ENCODE results near the gene SCLT1. TPM values are rescaled to one million over a fixed set of nuclear protein-coding genes. Genes with fewer than 3 reads are reported as not detected.

SCLT1 gene
- total RNA-seq, 1 experiment from 2014 or later = 14.3 TPM

DNA sequence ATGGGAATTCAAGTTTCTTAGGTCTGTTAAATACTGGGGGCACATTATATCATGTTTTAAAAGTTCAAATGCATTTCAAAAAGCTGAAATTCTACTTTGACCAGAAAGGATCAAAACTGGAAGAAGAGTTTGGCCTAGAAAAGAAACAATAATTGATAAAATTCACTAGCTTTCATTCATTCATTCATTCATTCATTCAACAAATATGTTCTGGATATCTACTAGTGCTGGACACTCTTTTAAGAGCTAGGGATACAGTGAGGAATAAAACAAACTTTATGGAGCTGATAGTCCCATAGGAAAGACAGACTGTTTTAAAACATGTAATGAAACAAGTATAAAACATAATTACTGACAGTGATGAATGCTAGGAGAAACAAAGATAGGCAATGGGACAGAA, 177.8 kb downstream of the SCLT1 start:
- CTCF ChIA-PET = no interaction called here
- ATAC-seq = no peak
- POLR2A ChIA-PET = no interaction called here
- no peak for DNase-seq (ENCODE audit: low spot score)
- Mint-ChIP-seq H3K27ac (no peak overlapping the region), H3K9me3 (no peaks in the 10 kb centered on the region), H3K27me3 (ENCODE audit: low read depth) (no peaks in the 10 kb centered on the region), H3K4me3 (no peak overlapping the region), H3K4me1 (no peaks in the 10 kb centered on the region), H3K36me3 (no peaks in the 10 kb centered on the region)
- TF ChIP-seq, protein P1, sequence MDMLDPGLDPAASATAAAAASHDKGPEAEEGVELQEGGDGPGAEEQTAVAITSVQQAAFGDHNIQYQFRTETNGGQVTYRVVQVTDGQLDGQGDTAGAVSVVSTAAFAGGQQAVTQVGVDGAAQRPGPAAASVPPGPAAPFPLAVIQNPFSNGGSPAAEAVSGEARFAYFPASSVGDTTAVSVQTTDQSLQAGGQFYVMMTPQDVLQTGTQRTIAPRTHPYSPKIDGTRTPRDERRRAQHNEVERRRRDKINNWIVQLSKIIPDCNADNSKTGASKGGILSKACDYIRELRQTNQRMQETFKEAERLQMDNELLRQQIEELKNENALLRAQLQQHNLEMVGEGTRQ (CRISPR knock-in tag; IDR thresholded peaks at IDR 0.05) = no peak
- TF ChIP-seq, protein P2, sequence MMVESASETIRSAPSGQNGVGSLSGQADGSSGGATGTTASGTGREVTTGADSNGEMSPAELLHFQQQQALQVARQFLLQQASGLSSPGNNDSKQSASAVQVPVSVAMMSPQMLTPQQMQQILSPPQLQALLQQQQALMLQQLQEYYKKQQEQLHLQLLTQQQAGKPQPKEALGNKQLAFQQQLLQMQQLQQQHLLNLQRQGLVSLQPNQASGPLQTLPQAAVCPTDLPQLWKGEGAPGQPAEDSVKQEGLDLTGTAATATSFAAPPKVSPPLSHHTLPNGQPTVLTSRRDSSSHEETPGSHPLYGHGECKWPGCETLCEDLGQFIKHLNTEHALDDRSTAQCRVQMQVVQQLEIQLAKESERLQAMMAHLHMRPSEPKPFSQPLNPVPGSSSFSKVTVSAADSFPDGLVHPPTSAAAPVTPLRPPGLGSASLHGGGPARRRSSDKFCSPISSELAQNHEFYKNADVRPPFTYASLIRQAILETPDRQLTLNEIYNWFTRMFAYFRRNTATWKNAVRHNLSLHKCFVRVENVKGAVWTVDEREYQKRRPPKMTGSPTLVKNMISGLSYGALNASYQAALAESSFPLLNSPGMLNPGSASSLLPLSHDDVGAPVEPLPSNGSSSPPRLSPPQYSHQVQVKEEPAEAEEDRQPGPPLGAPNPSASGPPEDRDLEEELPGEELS (CRISPR knock-in tag; IDR thresholded peaks at IDR 0.05) = no peak
- TF ChIP-seq CBFB (CRISPR knock-in tag; IDR thresholded peaks at IDR 0.05; ENCODE audit: low read depth) (no peak), ZNF671 (CRISPR knock-in tag; IDR thresholded peaks at IDR 0.05) (no peak), ZNF219 (CRISPR knock-in tag; IDR thresholded peaks at IDR 0.05; ENCODE audit: borderline replicate concordance) (no peak), JUN (CRISPR knock-in tag; IDR thresholded peaks at IDR 0.05) (no peak), GABPB1 (CRISPR knock-in tag; IDR thresholded peaks at IDR 0.05) (no peak)
- TF ChIP-seq, protein P3, sequence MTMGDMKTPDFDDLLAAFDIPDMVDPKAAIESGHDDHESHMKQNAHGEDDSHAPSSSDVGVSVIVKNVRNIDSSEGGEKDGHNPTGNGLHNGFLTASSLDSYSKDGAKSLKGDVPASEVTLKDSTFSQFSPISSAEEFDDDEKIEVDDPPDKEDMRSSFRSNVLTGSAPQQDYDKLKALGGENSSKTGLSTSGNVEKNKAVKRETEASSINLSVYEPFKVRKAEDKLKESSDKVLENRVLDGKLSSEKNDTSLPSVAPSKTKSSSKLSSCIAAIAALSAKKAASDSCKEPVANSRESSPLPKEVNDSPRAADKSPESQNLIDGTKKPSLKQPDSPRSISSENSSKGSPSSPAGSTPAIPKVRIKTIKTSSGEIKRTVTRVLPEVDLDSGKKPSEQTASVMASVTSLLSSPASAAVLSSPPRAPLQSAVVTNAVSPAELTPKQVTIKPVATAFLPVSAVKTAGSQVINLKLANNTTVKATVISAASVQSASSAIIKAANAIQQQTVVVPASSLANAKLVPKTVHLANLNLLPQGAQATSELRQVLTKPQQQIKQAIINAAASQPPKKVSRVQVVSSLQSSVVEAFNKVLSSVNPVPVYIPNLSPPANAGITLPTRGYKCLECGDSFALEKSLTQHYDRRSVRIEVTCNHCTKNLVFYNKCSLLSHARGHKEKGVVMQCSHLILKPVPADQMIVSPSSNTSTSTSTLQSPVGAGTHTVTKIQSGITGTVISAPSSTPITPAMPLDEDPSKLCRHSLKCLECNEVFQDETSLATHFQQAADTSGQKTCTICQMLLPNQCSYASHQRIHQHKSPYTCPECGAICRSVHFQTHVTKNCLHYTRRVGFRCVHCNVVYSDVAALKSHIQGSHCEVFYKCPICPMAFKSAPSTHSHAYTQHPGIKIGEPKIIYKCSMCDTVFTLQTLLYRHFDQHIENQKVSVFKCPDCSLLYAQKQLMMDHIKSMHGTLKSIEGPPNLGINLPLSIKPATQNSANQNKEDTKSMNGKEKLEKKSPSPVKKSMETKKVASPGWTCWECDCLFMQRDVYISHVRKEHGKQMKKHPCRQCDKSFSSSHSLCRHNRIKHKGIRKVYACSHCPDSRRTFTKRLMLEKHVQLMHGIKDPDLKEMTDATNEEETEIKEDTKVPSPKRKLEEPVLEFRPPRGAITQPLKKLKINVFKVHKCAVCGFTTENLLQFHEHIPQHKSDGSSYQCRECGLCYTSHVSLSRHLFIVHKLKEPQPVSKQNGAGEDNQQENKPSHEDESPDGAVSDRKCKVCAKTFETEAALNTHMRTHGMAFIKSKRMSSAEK (CRISPR knock-in tag; IDR thresholded peaks at IDR 0.05; ENCODE audit: borderline replicate concordance) = no peak
- TF ChIP-seq, protein P4, sequence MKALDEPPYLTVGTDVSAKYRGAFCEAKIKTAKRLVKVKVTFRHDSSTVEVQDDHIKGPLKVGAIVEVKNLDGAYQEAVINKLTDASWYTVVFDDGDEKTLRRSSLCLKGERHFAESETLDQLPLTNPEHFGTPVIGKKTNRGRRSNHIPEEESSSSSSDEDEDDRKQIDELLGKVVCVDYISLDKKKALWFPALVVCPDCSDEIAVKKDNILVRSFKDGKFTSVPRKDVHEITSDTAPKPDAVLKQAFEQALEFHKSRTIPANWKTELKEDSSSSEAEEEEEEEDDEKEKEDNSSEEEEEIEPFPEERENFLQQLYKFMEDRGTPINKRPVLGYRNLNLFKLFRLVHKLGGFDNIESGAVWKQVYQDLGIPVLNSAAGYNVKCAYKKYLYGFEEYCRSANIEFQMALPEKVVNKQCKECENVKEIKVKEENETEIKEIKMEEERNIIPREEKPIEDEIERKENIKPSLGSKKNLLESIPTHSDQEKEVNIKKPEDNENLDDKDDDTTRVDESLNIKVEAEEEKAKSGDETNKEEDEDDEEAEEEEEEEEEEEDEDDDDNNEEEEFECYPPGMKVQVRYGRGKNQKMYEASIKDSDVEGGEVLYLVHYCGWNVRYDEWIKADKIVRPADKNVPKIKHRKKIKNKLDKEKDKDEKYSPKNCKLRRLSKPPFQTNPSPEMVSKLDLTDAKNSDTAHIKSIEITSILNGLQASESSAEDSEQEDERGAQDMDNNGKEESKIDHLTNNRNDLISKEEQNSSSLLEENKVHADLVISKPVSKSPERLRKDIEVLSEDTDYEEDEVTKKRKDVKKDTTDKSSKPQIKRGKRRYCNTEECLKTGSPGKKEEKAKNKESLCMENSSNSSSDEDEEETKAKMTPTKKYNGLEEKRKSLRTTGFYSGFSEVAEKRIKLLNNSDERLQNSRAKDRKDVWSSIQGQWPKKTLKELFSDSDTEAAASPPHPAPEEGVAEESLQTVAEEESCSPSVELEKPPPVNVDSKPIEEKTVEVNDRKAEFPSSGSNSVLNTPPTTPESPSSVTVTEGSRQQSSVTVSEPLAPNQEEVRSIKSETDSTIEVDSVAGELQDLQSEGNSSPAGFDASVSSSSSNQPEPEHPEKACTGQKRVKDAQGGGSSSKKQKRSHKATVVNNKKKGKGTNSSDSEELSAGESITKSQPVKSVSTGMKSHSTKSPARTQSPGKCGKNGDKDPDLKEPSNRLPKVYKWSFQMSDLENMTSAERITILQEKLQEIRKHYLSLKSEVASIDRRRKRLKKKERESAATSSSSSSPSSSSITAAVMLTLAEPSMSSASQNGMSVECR (CRISPR knock-in tag; IDR thresholded peaks at IDR 0.05; ENCODE audit: borderline replicate concordance) = no peak
- TF ChIP-seq, protein P5, sequence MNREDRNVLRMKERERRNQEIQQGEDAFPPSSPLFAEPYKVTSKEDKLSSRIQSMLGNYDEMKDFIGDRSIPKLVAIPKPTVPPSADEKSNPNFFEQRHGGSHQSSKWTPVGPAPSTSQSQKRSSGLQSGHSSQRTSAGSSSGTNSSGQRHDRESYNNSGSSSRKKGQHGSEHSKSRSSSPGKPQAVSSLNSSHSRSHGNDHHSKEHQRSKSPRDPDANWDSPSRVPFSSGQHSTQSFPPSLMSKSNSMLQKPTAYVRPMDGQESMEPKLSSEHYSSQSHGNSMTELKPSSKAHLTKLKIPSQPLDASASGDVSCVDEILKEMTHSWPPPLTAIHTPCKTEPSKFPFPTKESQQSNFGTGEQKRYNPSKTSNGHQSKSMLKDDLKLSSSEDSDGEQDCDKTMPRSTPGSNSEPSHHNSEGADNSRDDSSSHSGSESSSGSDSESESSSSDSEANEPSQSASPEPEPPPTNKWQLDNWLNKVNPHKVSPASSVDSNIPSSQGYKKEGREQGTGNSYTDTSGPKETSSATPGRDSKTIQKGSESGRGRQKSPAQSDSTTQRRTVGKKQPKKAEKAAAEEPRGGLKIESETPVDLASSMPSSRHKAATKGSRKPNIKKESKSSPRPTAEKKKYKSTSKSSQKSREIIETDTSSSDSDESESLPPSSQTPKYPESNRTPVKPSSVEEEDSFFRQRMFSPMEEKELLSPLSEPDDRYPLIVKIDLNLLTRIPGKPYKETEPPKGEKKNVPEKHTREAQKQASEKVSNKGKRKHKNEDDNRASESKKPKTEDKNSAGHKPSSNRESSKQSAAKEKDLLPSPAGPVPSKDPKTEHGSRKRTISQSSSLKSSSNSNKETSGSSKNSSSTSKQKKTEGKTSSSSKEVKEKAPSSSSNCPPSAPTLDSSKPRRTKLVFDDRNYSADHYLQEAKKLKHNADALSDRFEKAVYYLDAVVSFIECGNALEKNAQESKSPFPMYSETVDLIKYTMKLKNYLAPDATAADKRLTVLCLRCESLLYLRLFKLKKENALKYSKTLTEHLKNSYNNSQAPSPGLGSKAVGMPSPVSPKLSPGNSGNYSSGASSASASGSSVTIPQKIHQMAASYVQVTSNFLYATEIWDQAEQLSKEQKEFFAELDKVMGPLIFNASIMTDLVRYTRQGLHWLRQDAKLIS (CRISPR knock-in tag; IDR thresholded peaks at IDR 0.05; ENCODE audit: borderline replicate concordance) = no peak
- TF ChIP-seq, protein P6, sequence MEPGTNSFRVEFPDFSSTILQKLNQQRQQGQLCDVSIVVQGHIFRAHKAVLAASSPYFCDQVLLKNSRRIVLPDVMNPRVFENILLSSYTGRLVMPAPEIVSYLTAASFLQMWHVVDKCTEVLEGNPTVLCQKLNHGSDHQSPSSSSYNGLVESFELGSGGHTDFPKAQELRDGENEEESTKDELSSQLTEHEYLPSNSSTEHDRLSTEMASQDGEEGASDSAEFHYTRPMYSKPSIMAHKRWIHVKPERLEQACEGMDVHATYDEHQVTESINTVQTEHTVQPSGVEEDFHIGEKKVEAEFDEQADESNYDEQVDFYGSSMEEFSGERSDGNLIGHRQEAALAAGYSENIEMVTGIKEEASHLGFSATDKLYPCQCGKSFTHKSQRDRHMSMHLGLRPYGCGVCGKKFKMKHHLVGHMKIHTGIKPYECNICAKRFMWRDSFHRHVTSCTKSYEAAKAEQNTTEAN (CRISPR knock-in tag; IDR thresholded peaks at IDR 0.05) = no peak

Measured in WTC11 (cell line).